ENCODE measurements around the gene FIG4. TPM values are rescaled to one million over a fixed set of nuclear protein-coding genes. Genes with fewer than 3 reads are reported as not detected.
"Not testable (repeated sequence)": the region's sequence is repeated elsewhere in the genome, so short reads cannot be mapped to it uniquely, and the experiment has no call there.

FIG4 gene
- 6.5 and 6.6 TPM in 2 replicates for total RNA-seq (2014; rRNA removed; shearing (Covaris generic))

DNA sequence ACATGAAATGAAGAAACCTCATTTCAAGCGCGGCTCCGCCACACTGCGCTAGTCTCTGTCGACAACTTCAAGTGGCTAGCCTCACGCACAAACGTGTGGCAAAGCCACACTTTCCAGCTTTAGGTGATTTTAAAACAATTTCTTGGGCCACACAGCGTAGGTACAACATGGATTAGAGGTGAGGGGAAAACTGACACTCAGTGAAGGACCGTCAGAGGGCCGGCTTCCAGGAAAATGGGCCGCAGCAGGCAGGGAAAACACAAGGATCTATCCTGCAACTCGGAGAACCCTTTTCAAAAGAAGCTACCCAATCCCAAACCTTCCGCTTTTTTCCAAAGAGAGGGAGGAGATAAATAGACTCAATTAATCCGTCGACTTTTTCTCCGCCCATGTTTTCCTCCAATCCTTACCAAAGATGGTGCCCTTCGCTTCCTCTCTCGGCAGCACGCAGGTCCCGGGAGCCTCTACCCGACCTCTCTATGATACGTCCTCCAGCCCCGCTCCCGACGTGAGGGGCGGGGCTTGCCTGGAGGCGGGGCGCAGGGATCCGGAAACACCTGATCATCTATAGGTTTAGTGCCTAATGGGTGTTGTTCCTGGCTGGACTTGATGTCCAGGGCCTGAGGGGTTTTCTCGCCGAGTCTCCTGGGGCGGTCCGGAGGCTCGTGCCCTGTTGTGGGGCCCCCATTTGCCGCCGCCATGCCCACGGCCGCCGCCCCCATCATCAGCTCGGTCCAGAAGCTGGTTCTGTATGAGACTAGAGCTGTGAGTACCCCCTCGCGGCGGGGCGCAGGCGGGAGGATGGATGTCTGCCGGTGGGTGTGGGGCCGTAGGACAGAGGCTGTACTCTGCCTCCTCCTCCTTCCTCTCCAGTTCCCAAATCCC, at the start of gene FIG4, which contains the start of gene AK9:
TSS of gene FIG4 (plus strand) at position 560 of the 885 bp plus-strand sequence. CDS start at position 700, 140 bp downstream.
TSS of gene AK9 (minus strand) at position 466 of the 885 bp plus-strand sequence. CDS start 15,457 bp downstream, outside the sequence.
- peak; percentile 90 for DNase-seq (ENCODE audit: low spot score)

DNA sequence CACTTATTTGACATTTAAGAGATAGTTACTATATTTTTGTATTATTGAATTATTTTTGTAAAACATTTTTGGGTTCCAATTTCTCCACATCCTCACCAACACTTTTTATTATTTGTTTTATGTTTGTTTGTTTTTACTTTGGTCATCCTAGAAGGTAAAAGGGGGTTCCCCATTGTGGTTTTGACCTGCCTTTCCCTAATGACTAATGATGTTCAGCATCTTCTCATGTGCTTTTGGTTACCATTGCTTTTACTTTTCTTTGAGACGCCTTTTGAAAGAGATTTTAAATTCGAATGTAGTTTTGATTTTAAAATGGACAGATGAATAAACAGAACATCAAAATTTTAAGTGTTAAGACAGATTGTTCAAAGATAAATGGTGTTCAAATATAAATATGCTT, 47.0 kb upstream of the FIG4 start:
- DNase-seq (ENCODE audit: low spot score): no peak

- DNase-seq (ENCODE audit: low spot score): no peak
These were observed 37.8 kb upstream of the FIG4 start for GRCh38 chr6:109653264-109653663.

GRCh38 chr6:109655761-109656262, 35.3 kb upstream of the FIG4 start:
- DNase-seq (ENCODE audit: low spot score): no peak

DNA sequence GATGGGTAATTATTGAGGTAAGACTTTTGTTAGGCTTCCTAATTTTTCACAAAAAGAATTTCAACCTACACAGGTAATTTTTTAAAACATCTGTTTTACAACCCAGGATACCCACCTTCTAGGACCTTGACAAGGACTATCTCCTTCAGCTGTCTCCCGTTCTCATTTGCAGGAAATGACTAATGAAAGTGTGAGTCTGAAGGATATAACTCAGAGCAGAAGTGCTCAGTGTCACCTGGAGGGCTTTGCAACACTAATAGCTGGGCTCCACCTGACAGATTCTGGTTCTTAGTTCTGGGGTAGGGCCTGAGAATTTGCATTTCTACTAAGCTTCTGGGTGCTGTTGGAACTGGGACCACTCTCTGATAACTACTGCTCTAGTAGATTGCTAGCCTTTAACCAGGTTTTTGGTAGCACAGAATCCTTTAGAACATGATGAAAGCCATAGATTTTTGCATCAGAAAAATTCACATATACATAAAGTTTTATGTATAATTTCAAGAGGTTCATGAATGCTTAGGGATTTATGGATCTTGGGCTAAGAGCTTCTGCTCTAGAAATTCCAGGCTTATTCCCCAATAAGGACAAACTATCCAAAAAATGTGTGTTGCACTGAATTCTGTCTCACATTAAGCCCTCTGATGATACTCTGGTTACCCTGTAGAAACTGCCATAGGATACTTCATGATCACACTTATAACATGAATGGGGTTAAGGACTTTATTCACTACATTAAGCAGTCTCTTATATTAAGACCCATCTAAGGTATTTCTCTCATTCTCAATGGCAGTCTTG, 30.4 kb upstream of the FIG4 start:
- DNase-seq (ENCODE audit: low spot score): no peak

DNA sequence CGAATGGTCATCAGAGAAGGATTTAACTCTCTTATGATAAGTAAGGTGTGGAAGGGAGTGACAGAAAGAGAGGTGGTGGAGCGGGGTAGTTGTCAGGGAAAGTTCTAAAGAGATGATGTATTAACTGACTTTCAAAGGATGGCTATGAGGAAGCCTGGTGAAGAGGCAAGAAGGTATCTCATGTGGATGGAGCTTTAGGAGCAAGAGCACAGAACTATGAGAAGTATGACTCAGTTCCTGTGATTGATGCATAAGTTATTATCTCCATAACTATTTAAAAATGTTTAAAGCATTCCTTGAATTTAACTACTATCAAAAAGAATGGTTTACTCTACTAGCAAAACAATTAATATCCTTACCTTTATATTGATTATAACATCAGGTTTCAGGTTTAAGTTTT, 28.9 kb upstream of the FIG4 start:
- no peak for DNase-seq (ENCODE audit: low spot score)

- DNase-seq (ENCODE audit: low spot score): no peak
These were observed 21.3 kb upstream of the FIG4 start for GRCh38 chr6:109669811-109670210.

- DNase-seq (ENCODE audit: low spot score): no peak
These were observed 19.4 kb upstream of the FIG4 start for GRCh38 chr6:109671733-109672132.

DNA sequence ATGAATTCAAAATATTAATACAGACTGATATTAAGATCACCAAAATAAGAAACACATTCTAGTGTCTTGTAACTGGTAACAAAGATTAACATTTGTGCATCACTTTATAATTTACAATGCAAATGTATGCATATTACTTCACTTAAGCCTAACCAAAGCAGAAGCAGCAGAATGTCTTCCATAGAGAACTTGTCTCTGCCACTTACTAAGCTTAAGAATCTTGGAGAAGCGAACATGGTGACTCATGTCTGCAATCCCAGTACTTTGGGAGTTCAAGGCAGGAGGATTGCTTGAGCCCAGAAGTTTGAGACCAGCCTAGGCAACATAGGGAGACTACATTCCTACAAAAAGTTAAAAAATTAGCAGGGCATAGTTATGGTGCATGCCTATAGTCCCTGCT, 18.9 kb upstream of the FIG4 start:
- DNase-seq (ENCODE audit: low spot score): no peak

DNA sequence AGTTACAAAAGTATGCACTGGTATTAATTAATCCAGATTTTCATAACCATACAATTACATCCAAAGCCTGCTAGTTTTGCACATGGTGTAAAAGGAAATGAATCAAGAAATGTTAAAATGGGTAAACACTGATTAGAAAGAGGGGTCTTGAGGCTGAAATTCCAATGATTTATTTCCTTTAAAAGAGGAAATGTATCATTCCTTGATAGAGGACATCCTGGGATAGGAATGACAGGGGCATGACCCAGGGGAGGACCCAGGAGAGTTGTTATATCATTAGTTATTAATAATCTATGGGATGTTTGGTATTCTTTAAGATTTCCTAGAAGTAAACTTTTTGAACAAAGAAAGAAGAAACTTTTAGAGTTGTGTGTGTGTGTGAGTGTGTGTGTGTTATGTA, 18.3 kb upstream of the FIG4 start:
- DNase-seq (ENCODE audit: low spot score): no peak

- no peak for DNase-seq (ENCODE audit: low spot score)
These were observed 14.4 kb upstream of the FIG4 start for GRCh38 chr6:109676724-109677123.

- DNase-seq (ENCODE audit: low spot score): no peak
These were observed 12.9 kb upstream of the FIG4 start for GRCh38 chr6:109678240-109678639.

GRCh38 chr6:109678661-109679505, 12.2 kb upstream of the FIG4 start:
- DNase-seq (ENCODE audit: low spot score): not testable (repeated sequence)

GRCh38 chr6:109686566-109687265, 4.4 kb upstream of the FIG4 start:
- no peak for DNase-seq (ENCODE audit: low spot score)

- DNase-seq (ENCODE audit: low spot score): no peak
These were observed 3.8 kb upstream of the FIG4 start for GRCh38 chr6:109687271-109687761.

GRCh38 chr6:109690373-109690736, 741 bp upstream of the FIG4 start:
- peak; percentile 51 for DNase-seq (ENCODE audit: low spot score)

GRCh38 chr6:109693111-109693510, 2.0 kb downstream of the FIG4 start:
- no peak for DNase-seq (ENCODE audit: low spot score)

- peak; percentile 38 for DNase-seq (ENCODE audit: low spot score)
These were observed 4.4 kb downstream of the FIG4 start for GRCh38 chr6:109695468-109695867.

DNA sequence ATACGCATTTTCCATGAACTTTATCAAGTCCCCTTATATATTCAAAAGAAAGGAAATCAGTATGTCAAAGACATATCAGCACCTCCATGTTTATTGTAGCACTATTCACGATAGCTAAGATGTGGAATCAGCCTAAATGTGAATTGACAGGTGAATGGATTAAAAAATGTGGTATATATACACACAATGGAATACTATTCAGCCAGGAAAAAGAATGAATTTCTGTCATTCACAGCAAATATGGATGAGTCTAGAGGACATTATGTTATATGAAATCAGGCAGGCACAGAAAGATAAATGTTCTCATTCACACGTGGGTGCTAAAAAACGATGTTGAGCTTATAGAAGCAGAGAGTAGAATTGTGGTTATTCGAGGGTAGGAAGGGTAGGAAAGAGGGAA, 5.3 kb downstream of the FIG4 start:
- DNase-seq (ENCODE audit: low spot score): no peak

DNA sequence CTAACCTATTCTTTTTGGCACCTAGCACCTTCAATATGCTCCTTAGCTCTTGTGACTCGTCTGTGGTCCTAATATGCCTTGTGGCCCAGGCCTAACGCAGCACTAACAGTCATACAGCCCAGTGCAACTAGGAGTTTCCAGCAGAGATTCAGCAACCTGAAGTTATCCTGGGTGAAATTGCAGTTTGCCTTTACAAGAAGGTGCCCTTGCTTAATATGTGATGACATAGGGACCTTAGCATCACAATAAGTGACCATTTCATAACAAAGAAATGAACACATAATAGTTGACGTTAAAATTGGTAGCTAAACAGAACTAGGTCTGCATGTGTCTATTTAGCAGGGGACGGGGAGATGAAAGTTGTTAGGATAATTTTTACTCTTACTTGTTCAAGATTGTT, 10.1 kb downstream of the FIG4 start:
- no peak for DNase-seq (ENCODE audit: low spot score)

- no peak for DNase-seq (ENCODE audit: low spot score)
These were observed 10.7 kb downstream of the FIG4 start for GRCh38 chr6:109701774-109702173.
